OCI-LY7 (cell line): ENCODE results near the gene DEPDC1. TPM values are rescaled to one million over a fixed set of nuclear protein-coding genes. Genes with fewer than 3 reads are reported as not detected.

Experiments
- BruUV-seq: library from RNA; stranded (reverse); fragments of 400-500 nt; replicated peaks from 2 replicates; lab custom pipeline; 2021; lab: Mats Ljungman, UMichigan
- CTCF ChIA-PET: fragments of 300-600 bp; sonication (Branson Sonifier 250); formaldehyde crosslinking; loops from one replicate; lab custom pipeline; 2022; ENCODE audit warnings: antibody characterized with exemption; ENCODE audit not compliant: unreplicated experiment; lab: Charles Lee
- POLR2A ChIA-PET: fragments of 300-600 bp; sonication (Branson Sonifier 250); formaldehyde crosslinking; loops from one replicate; lab custom pipeline; 2022; ENCODE audit warnings: antibody characterized with exemption; lab: Charles Lee
- DNase-seq: peaks from one replicate; pipeline ENCODE4 v3.0.0-alpha.2; 2015; ENCODE audit warnings: low spot score
- H2AFZ ChIP-seq: fragments of 200-600 bp; sonication (generic), shearing (Covaris generic); 2 replicates; pipeline ENCODE4 v1.6.1; 2014; ENCODE audit warnings: mild to moderate bottlenecking, antibody characterized with exemption, low read length, moderate library complexity
- H3K27ac ChIP-seq: fragments of 200-600 bp; sonication (generic); 2 replicates; pipeline ENCODE4 v1.5.1; 2014; ENCODE audit warnings: mixed run types, low read depth, mild to moderate bottlenecking, moderate library complexity, low read length, inconsistent platforms; ENCODE audit not compliant: poor library complexity, severe bottlenecking
- H3K36me3 ChIP-seq: fragments of 200-600 bp; sonication (generic); 2 replicates; pipeline ENCODE4 v1.6.1; 2014; ENCODE audit warnings: mild to moderate bottlenecking, antibody characterized with exemption, low read length, moderate library complexity, mixed read lengths; ENCODE audit not compliant: insufficient read depth
- H3K4me1 ChIP-seq: fragments of 200-600 bp; sonication (generic); 2 replicates; pipeline ENCODE4 v1.5.1; 2014; ENCODE audit warnings: mild to moderate bottlenecking, low read length; ENCODE audit not compliant: insufficient read depth, poor library complexity, severe bottlenecking
- H3K4me2 ChIP-seq: fragments of 200-600 bp; sonication (generic); 2 replicates; pipeline ENCODE4 v1.6.1; 2014; ENCODE audit warnings: mild to moderate bottlenecking, low read length
- H3K4me3 ChIP-seq: fragments of 200-600 bp; sonication (generic); 2 replicates; pipeline ENCODE4 v1.5.1; 2014; ENCODE audit warnings: mild to moderate bottlenecking, low read depth, low read length; ENCODE audit not compliant: poor library complexity, severe bottlenecking
- H3K79me2 ChIP-seq: fragments of 200-600 bp; sonication (generic); 2 replicates; pipeline ENCODE4 v1.6.1; 2016; ENCODE audit warnings: low read depth, mild to moderate bottlenecking, low read length, moderate library complexity, mixed read lengths; ENCODE audit not compliant: insufficient read depth
- H3K9me2 ChIP-seq: fragments of 200-600 bp; sonication (generic); 2 replicates; pipeline ENCODE4 v1.6.1; 2016; ENCODE audit warnings: mild to moderate bottlenecking, low read length, mixed read lengths; ENCODE audit not compliant: insufficient read depth
- H3K9me3 ChIP-seq: fragments of 200-600 bp; sonication (generic); 2 replicates; pipeline ENCODE4 v1.6.1; 2014; ENCODE audit warnings: mild to moderate bottlenecking, mixed run types, low read length, mixed read lengths
- H4K20me1 ChIP-seq: fragments of 200-600 bp; sonication (generic); 2 replicates; pipeline ENCODE4 v1.6.1; 2014; ENCODE audit warnings: mild to moderate bottlenecking, antibody characterized with exemption, low read length, moderate library complexity, mixed read lengths; ENCODE audit not compliant: insufficient read depth
- EZH2phosphoT487 ChIP-seq: fragments of 200-600 bp; sonication (generic); IDR thresholded peaks from 2 replicates; pipeline ENCODE4 v1.6.1; 2018; ENCODE audit warnings: low read depth, borderline replicate concordance, mild to moderate bottlenecking, mixed run types, antibody characterized with exemption, low read length, moderate library complexity, mixed read lengths
- intact Hi-C: fragments of 100-400 bp; cut with micrococcal nuclease; formaldehyde crosslinking; loops from one replicate; pipeline ENCODE4 v1.10.0; 2022; ENCODE audit not compliant: unreplicated experiment
- total RNA-seq, 2 experiments: library from RNA; depleted of rRNA in 1 of 2; stranded (reverse); fragments of >200 nt in 1 of 2; shearing (Covaris generic) in 1 of 2; gene quantifications; 2 replicates each; pipeline ENCODE4 v1.2.3, GENCODE V29; 2014 to 2022
- TF ChIP-seq, protein P1 (sequence below): fragments of 200-600 bp; sonication (generic); conservative IDR thresholded peaks from 2 replicates; pipeline ENCODE4 v1.5.1; 2014; ENCODE audit warnings: mild to moderate bottlenecking, antibody characterized with exemption, low read length, moderate library complexity, mixed read lengths

Gene DEPDC1
- total RNA-seq, 2 experiments from 2014 or later = 20.6 to 45.7 TPM

DNA sequence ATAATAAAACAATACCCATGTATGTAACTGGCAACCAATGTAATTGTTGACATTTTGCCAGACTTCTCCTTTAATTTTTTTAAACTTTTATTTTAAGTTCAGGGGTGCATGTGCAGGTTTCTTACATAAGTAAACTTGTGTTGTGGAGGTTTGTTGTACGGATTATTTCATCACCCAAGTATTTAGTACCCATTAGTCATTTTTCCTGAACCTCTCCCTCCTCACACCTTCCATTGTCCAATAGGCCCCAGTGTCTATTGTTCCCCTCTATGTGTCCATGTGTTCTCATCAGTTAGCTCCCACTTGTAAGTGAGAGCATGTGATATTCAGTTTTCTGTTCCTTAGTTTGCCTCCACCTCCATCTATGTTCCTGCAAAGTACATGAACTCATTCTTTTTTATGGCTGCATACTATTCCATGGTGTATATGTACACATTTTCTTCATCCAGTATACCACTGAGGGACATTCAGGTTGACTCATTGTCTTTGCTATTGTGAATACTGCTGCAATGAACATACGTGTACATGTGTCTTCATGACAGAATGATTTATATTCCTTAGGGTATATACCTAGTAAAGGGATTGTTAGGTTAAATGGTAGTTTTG is 6.7 kb downstream of the DEPDC1 start:
- Histone ChIP-seq H3K36me3 (peaks cover 88% of the 10 kb centered on the region), H2AFZ (no peak overlapping the region), H3K9me2 (no peaks in the 10 kb centered on the region), H3K4me1 (peaks cover 20% of the 10 kb centered on the region), H3K4me3 (no peak overlapping the region), H4K20me1 (no peaks in the 10 kb centered on the region), H3K79me2 (peaks cover 47% of the 10 kb centered on the region; the same call in 1 of the 2 replicates), H3K4me2 (no peak overlapping the region), H3K9me3 (peaks cover 9% of the 10 kb centered on the region; the same call in 1 of the 2 replicates), H3K27ac (no peak overlapping the region)
- POLR2A ChIA-PET = no interaction called here
- DNase-seq = no peak
- CTCF ChIA-PET = no interaction called here
- intact Hi-C loops = no loop called here
- TF ChIP-seq, protein P1, sequence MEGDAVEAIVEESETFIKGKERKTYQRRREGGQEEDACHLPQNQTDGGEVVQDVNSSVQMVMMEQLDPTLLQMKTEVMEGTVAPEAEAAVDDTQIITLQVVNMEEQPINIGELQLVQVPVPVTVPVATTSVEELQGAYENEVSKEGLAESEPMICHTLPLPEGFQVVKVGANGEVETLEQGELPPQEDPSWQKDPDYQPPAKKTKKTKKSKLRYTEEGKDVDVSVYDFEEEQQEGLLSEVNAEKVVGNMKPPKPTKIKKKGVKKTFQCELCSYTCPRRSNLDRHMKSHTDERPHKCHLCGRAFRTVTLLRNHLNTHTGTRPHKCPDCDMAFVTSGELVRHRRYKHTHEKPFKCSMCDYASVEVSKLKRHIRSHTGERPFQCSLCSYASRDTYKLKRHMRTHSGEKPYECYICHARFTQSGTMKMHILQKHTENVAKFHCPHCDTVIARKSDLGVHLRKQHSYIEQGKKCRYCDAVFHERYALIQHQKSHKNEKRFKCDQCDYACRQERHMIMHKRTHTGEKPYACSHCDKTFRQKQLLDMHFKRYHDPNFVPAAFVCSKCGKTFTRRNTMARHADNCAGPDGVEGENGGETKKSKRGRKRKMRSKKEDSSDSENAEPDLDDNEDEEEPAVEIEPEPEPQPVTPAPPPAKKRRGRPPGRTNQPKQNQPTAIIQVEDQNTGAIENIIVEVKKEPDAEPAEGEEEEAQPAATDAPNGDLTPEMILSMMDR = no peak
- TF ChIP-seq EZH2phosphoT487 = no peak
- no TSS peak for BruUV-seq

GRCh38 chr1:68485431-68486022 is 11.4 kb downstream of the DEPDC1 start:
- Histone ChIP-seq H3K4me2 (no peak overlapping the region), H3K9me3 (peaks cover 5% of the 10 kb centered on the region; the same call in 1 of the 2 replicates), H3K4me3 (no peak overlapping the region), H4K20me1 (peaks cover 3% of the 10 kb centered on the region; the same call in 1 of the 2 replicates), H3K4me1 (no peaks in the 10 kb centered on the region), H2AFZ (no peak overlapping the region), H3K9me2 (no peaks in the 10 kb centered on the region), H3K79me2 (peaks cover 8% of the 10 kb centered on the region; the same call in 1 of the 2 replicates), H3K27ac (no peak overlapping the region), H3K36me3 (peaks cover 94% of the 10 kb centered on the region)
- CTCF ChIA-PET = interaction anchor here (1.7 kb wide), 1 partner anchor 10 kb away, joined by 3 read pairs; no protein-coding TSS in a partner anchor
- no TSS peak for BruUV-seq
- no peak for DNase-seq
- intact Hi-C loops = no loop called here
- TF ChIP-seq, protein P1 = 0 out of 2 replicates have a peak, but pooled peaks have one; percentile 22
- no peak for TF ChIP-seq EZH2phosphoT487
- POLR2A ChIA-PET = interaction anchor here (0.6 to 4.2 kb wide), 3 partner anchors 10 to 261 kb away, joined by 3 to 24 read pairs (median 3); partner anchors contain the start of gene DEPDC1
